AG09309 (cell line): Measurements from ENCODE around the gene VPS13A.
"Not testable (repeated sequence)": the region's sequence is repeated elsewhere in the genome, so short reads cannot be mapped to it uniquely, and the experiment has no call there.

Experiments used
- DNase-seq: peaks from one replicate; pipeline ENCODE4 v3.0.0-alpha.2; 2010; ENCODE audit warnings: low read depth
- H3K4me3 ChIP-seq: 2 replicates; pipeline ENCODE4 v1.5.1; 2011; ENCODE audit warnings: mild to moderate bottlenecking, low read depth, low read length, moderate library complexity; ENCODE audit not compliant: control insufficient read depth
- TF ChIP-seq, protein P1 (sequence below): IDR thresholded peaks from 2 replicates; pipeline ENCODE4 v1.5.1; 2011; ENCODE audit warnings: mild to moderate bottlenecking, low read depth, low read length, inconsistent platforms; ENCODE audit not compliant: insufficient read depth, control insufficient read depth; ENCODE audit errors: missing control alignments

Gene VPS13A

GRCh38 chr9:77257275-77257674 is 79.9 kb downstream of the VPS13A start:
- no peak for DNase-seq
- TF ChIP-seq, protein P1, sequence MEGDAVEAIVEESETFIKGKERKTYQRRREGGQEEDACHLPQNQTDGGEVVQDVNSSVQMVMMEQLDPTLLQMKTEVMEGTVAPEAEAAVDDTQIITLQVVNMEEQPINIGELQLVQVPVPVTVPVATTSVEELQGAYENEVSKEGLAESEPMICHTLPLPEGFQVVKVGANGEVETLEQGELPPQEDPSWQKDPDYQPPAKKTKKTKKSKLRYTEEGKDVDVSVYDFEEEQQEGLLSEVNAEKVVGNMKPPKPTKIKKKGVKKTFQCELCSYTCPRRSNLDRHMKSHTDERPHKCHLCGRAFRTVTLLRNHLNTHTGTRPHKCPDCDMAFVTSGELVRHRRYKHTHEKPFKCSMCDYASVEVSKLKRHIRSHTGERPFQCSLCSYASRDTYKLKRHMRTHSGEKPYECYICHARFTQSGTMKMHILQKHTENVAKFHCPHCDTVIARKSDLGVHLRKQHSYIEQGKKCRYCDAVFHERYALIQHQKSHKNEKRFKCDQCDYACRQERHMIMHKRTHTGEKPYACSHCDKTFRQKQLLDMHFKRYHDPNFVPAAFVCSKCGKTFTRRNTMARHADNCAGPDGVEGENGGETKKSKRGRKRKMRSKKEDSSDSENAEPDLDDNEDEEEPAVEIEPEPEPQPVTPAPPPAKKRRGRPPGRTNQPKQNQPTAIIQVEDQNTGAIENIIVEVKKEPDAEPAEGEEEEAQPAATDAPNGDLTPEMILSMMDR: no peak
- H3K4me3 ChIP-seq: no peak overlapping the region

- TF ChIP-seq, protein P1: no peak
- no peak for DNase-seq
- H3K4me3 ChIP-seq: no peak overlapping the region
Measured at GRCh38 chr9:77261605-77262004, 84.3 kb downstream of the VPS13A start.

DNA sequence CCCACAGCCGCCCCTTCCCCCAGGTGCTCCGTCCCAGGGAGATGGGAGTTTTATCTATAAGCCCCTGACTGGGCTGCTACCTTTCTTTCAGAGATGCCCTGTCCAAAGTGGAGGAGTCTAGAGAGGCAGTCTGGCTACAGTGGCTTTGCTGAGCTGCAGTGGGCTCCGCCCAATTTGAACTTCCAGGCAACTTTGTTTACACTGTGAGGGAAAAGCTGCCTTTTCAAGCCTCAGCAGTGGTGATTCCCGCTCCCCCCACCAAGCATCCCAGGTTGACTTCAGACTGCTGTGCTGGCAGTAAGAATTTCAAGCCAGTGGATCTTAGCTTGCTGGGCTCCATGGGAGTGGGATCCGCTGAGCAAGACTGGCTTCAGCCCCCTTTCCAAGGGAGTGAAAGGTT is 90.4 kb downstream of the VPS13A start:
- not testable (repeated sequence) for DNase-seq, H3K4me3 ChIP-seq

GRCh38 chr9:77271023-77271690 is 93.8 kb downstream of the VPS13A start:
- DNase-seq: no peak
- TF ChIP-seq, protein P1: no peak
- no peak overlapping the region for H3K4me3 ChIP-seq

GRCh38 chr9:77276799-77277198 is 99.5 kb downstream of the VPS13A start:
- no peak for DNase-seq

GRCh38 chr9:77277719-77278118 is 100.4 kb downstream of the VPS13A start:
- TF ChIP-seq, protein P1: no peak
- H3K4me3 ChIP-seq: no peak overlapping the region
- DNase-seq: no peak

More at GRCh38 chr9:77276799-77277198, 99.5 kb downstream of the VPS13A start:
- TF ChIP-seq, protein P1: no peak
- no peak overlapping the region for H3K4me3 ChIP-seq

DNA sequence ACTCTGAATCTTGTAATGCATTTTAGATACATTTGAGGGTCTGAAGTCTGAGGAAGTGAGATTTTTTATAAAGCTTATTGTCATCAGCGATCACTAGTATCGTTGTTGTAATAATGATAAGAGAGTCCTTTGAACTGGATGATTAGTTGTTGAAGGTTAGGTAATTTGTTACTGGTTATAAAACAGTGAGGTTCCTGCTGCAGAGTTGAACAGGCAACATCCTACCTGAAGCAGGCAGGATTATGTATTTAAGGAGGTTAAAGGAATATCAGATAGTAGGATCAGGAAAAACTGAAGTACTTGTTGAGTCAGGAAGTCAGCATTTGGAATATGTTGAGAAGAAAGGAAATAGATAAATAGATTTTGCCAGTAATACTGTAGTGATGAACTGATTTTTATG is 106.7 kb downstream of the VPS13A start:
- TF ChIP-seq, protein P1: no peak
- no peak for DNase-seq

More for the DNA sequence above, 106.7 kb downstream of the VPS13A start:
- no peak overlapping the region for H3K4me3 ChIP-seq
